H1 (cell line): ENCODE results near the gene CENPF. TPM values are rescaled to one million over a fixed set of nuclear protein-coding genes. Genes with fewer than 3 reads are reported as not detected.

Experiments used
- CTCF ChIA-PET: fragments of 300-600 bp; sonication (Branson Sonifier 250); formaldehyde crosslinking; loops from one replicate; lab custom pipeline; 2021; ENCODE audit not compliant: partially characterized antibody; lab: Charles Lee
- POLR2A ChIA-PET: fragments of 300-600 bp; sonication (Branson Sonifier 250); formaldehyde crosslinking; loops from one replicate; lab custom pipeline; 2021; ENCODE audit warnings: inconsistent platforms; ENCODE audit not compliant: partially characterized antibody; lab: Charles Lee
- DNase-seq, 2 experiments: peaks; one replicate each; pipeline versions ENCODE4 v3.0.0 to v3.0.0-alpha.2; 2010 to 2022; ENCODE audit warnings: low spot score in 2 of 2, low read depth in 1 of 2, mixed read lengths in 1 of 2
- FAIRE-seq: peaks from 2 replicates; lab custom pipeline; 2011; peaks lifted over from hg19 to GRCh38; lab: Jason Lieb, UNC
- H2AFZ ChIP-seq: 2 replicates; pipeline ENCODE4 v1.8.1; 2012; ENCODE audit warnings: low read length, inconsistent platforms
- H2AK5ac ChIP-seq: 2 replicates; pipeline ENCODE4 v1.6.1; 2013; ENCODE audit warnings: low read depth, low read length
- H2BK120ac ChIP-seq: replicated peaks from 2 replicates; pipeline ENCODE3; 2013; ENCODE audit warnings: low read depth, low read length, inconsistent platforms
- H2BK12ac ChIP-seq: 2 replicates; pipeline ENCODE4 v1.6.1; 2013; ENCODE audit warnings: low read depth, low read length
- H2BK15ac ChIP-seq: 2 replicates; pipeline ENCODE4 v1.6.1; 2013; ENCODE audit warnings: low read length
- H2BK20ac ChIP-seq: 2 replicates; pipeline ENCODE4 v1.6.1; 2013; ENCODE audit warnings: low read length
- H2BK5ac ChIP-seq: 2 replicates; pipeline ENCODE4 v1.6.1; 2013; ENCODE audit warnings: low read depth, low read length
- H3K14ac ChIP-seq: 2 replicates; pipeline ENCODE4 v1.6.1; 2013; ENCODE audit warnings: inconsistent platforms; ENCODE audit not compliant: insufficient read length
- H3K18ac ChIP-seq: 2 replicates; pipeline ENCODE4 v1.6.1; 2013; ENCODE audit warnings: low read length; ENCODE audit errors: extremely low read depth
- H3K23ac ChIP-seq: 2 replicates; pipeline ENCODE4 v1.6.1; 2013; ENCODE audit warnings: inconsistent platforms; ENCODE audit not compliant: insufficient read length
- H3K23me2 ChIP-seq: 2 replicates; pipeline ENCODE4 v1.6.1; 2013; ENCODE audit warnings: low read depth, low read length
- H3K27ac ChIP-seq: 2 replicates; pipeline ENCODE4 v1.6.1; 2011; ENCODE audit warnings: low read depth, low read length, inconsistent platforms
- H3K27me3 ChIP-seq, 4 experiments: replicated peaks in 1 of 4; 1 replicate in 1 of 4; 2 replicates in 3 of 4; pipeline versions ENCODE4 v1.6.1 to v1.8.1; 2011 to 2013; ENCODE audit warnings: low read length in 3 of 4, mild to moderate bottlenecking in 3 of 4, inconsistent platforms in 2 of 4, mixed read lengths in 2 of 4, moderate library complexity in 1 of 4; ENCODE audit not compliant: control insufficient read depth in 3 of 4, insufficient read depth in 3 of 4; ENCODE audit errors: extremely low read depth in 1 of 4
- H3K36me3 ChIP-seq, 4 experiments: 2 replicates each; pipeline versions ENCODE4 v1.6.1 to v1.8.1; 2011 to 2013; ENCODE audit warnings: mild to moderate bottlenecking in 4 of 4, low read length in 3 of 4, moderate library complexity in 2 of 4, control low read depth in 1 of 4, inconsistent platforms in 1 of 4; ENCODE audit not compliant: insufficient read depth in 4 of 4, control insufficient read depth in 2 of 4
- H3K4ac ChIP-seq: replicated peaks from 2 replicates; pipeline ENCODE3; 2013; ENCODE audit warnings: low read length, low read depth, mixed read lengths, inconsistent platforms; ENCODE audit not compliant: insufficient read length
- H3K4me1 ChIP-seq, 4 experiments: replicated peaks in 1 of 4; 1 replicate in 1 of 4; 2 replicates in 3 of 4; pipeline versions ENCODE4 v1.6.1 to v1.8.1; 2011 to 2013; ENCODE audit warnings: low read length in 3 of 4, inconsistent platforms in 2 of 4, mixed read lengths in 1 of 4; ENCODE audit not compliant: insufficient read depth in 4 of 4, control insufficient read depth in 3 of 4
- H3K4me2 ChIP-seq, 2 experiments: 2 replicates each; pipeline versions ENCODE4 v1.6.1 to v1.8.1; 2011 to 2013; ENCODE audit warnings: low read depth in 2 of 2, low read length in 2 of 2, control low read depth in 1 of 2, inconsistent platforms in 1 of 2, mild to moderate bottlenecking in 1 of 2; ENCODE audit not compliant: insufficient read depth in 1 of 2
- H3K4me3 ChIP-seq, 4 experiments: fragments of 200-600, 300-600 bp in 1 of 4; sonication (generic), shearing (Covaris generic), sonication (Bioruptor Twin) in 1 of 4; 2 replicates each; pipeline versions ENCODE4 v1.5.1 to v1.8.1; 2011 to 2016; ENCODE audit warnings: low read length in 4 of 4, low read depth in 3 of 4, control low read depth in 2 of 4, inconsistent platforms in 2 of 4, mild to moderate bottlenecking in 2 of 4, mixed read lengths in 1 of 4, moderate library complexity in 1 of 4; ENCODE audit not compliant: insufficient read depth in 2 of 4; ENCODE audit errors: extremely low read depth in 1 of 4
- H3K56ac ChIP-seq: replicated peaks from 2 replicates; pipeline ENCODE3; 2013; ENCODE audit warnings: low read depth, mild to moderate bottlenecking, mixed read lengths, low read length, inconsistent platforms; ENCODE audit not compliant: insufficient read length
- H3K79me1 ChIP-seq: 2 replicates; pipeline ENCODE4 v1.6.1; 2013; ENCODE audit warnings: low read depth, low read length, control low read depth
- H3K79me2 ChIP-seq, 2 experiments: 2 replicates each; pipeline versions ENCODE4 v1.6.1 to v1.8.1; 2012 to 2013; ENCODE audit warnings: low read length in 2 of 2, mild to moderate bottlenecking in 2 of 2, inconsistent platforms in 1 of 2; ENCODE audit not compliant: insufficient read depth in 2 of 2, control insufficient read depth in 1 of 2
- H3K9ac ChIP-seq, 4 experiments: replicated peaks in 1 of 4; 1 replicate in 1 of 4; 2 replicates in 3 of 4; pipeline versions ENCODE4 v1.6.1 to v1.8.1; 2011 to 2013; ENCODE audit warnings: low read depth in 3 of 4, low read length in 3 of 4, control low read depth in 2 of 4, mild to moderate bottlenecking in 2 of 4, moderate library complexity in 2 of 4, inconsistent platforms in 1 of 4; ENCODE audit errors: extremely low read depth in 1 of 4
- H3K9me3 ChIP-seq, 2 experiments: 2 replicates each; pipeline versions ENCODE4 v1.6.1 to v1.8.1; 2012 to 2013; ENCODE audit warnings: mild to moderate bottlenecking in 2 of 2, moderate library complexity in 2 of 2, control low read depth in 1 of 2, inconsistent platforms in 1 of 2, low read depth in 1 of 2, low read length in 1 of 2, mixed read lengths in 1 of 2; ENCODE audit not compliant: insufficient read depth in 2 of 2
- H4K20me1 ChIP-seq, 2 experiments: replicated peaks in 1 of 2; 2 replicates each; pipeline versions ENCODE3 to v1.8.1; 2011 to 2013; ENCODE audit warnings: inconsistent platforms in 2 of 2, low read length in 2 of 2, mild to moderate bottlenecking in 1 of 2; ENCODE audit not compliant: insufficient read depth in 2 of 2, control insufficient read depth in 1 of 2
- H4K5ac ChIP-seq: 2 replicates; pipeline ENCODE4 v1.6.1; 2013; ENCODE audit warnings: low read length, low read depth, mixed read lengths, inconsistent platforms; ENCODE audit not compliant: insufficient read length
- H4K8ac ChIP-seq: 2 replicates; pipeline ENCODE4 v1.8.0; 2013; ENCODE audit warnings: mild to moderate bottlenecking, moderate library complexity, low read length, inconsistent platforms; ENCODE audit not compliant: insufficient read depth; ENCODE audit errors: extremely low read depth
- H4K91ac ChIP-seq: replicated peaks from 2 replicates; pipeline ENCODE3; 2013; ENCODE audit warnings: low read length, mixed read lengths, inconsistent platforms; ENCODE audit not compliant: insufficient read length
- BCL11A ChIP-seq, 2 experiments: IDR thresholded peaks; one replicate each; pipeline ENCODE4 v1.6.1; 2011; ENCODE audit warnings: low read depth in 2 of 2, low read length in 2 of 2, mild to moderate bottlenecking in 2 of 2
- CHD2 ChIP-seq: IDR thresholded peaks from 2 replicates; pipeline ENCODE4 v1.6.1; 2012; ENCODE audit warnings: low read length, improper control_type of control experiment
- GABPA ChIP-seq: IDR thresholded peaks from 2 replicates; pipeline ENCODE4 v1.6.1; 2011; ENCODE audit warnings: mild to moderate bottlenecking, low read length, moderate library complexity, borderline replicate concordance; ENCODE audit not compliant: insufficient read depth
- GTF2F1 ChIP-seq: IDR thresholded peaks from 2 replicates; pipeline ENCODE4 v1.6.1; 2012; ENCODE audit warnings: low read depth, low read length, improper control_type of control experiment, borderline replicate concordance
- HDAC6 ChIP-seq: IDR thresholded peaks from one replicate; pipeline ENCODE4 v1.7.1; 2012; ENCODE audit warnings: low read depth, mild to moderate bottlenecking, inconsistent platforms, low read length, moderate library complexity
- JUN ChIP-seq: IDR thresholded peaks from 2 replicates; pipeline ENCODE4 v1.6.1; 2011; ENCODE audit warnings: low read depth, mild to moderate bottlenecking, improper control_type of control experiment, low read length
- RAD21 ChIP-seq, 2 experiments: IDR thresholded peaks in 1 of 2; conservative IDR thresholded peaks in 1 of 2; 2 replicates each; pipeline ENCODE4 v1.6.1; 2011; ENCODE audit warnings: low read depth in 2 of 2, low read length in 2 of 2, improper control_type of control experiment in 1 of 2, inconsistent platforms in 1 of 2, mild to moderate bottlenecking in 1 of 2, moderate library complexity in 1 of 2
- RBBP5 ChIP-seq: IDR thresholded peaks from 2 replicates; pipeline ENCODE4 v1.7.1; 2012; ENCODE audit warnings: low read depth, mild to moderate bottlenecking, inconsistent platforms, low read length, moderate library complexity, borderline replicate concordance
- RNF2 ChIP-seq: fragments of 200-900, 300-1000 bp; sonication (generic); IDR thresholded peaks from 2 replicates; pipeline ENCODE4 v1.7.1; 2016; ENCODE audit warnings: borderline replicate concordance, low read depth, mild to moderate bottlenecking, antibody characterized with exemption, low read length; ENCODE audit not compliant: poor library complexity, severe bottlenecking; ENCODE audit errors: missing control alignments
- SIRT6 ChIP-seq: IDR thresholded peaks from one replicate; pipeline ENCODE4 v1.7.1; 2012; ENCODE audit warnings: low read length, inconsistent platforms
- SP4 ChIP-seq: IDR thresholded peaks from 2 replicates; pipeline ENCODE4 v1.6.1; 2012; ENCODE audit warnings: low read length, inconsistent platforms
- SRF ChIP-seq: IDR thresholded peaks from 2 replicates; pipeline ENCODE4 v1.6.1; 2011; ENCODE audit warnings: mild to moderate bottlenecking, low read depth, low read length, moderate library complexity
- TEAD4 ChIP-seq: IDR thresholded peaks from 2 replicates; pipeline ENCODE4 v1.6.1; 2012; ENCODE audit warnings: low read depth, low read length, inconsistent platforms, mixed read lengths
- ZNF274 ChIP-seq: IDR thresholded peaks from 2 replicates; pipeline ENCODE4 v1.7.0; 2012; ENCODE audit warnings: low read length, borderline replicate concordance; ENCODE audit errors: extremely low read depth
- WGBS, 2 experiments: shearing (Covaris generic) in 1 of 2; methylation state at CpG; one replicate each; pipeline versions ENCODE4 v1.1.6 to v1.1.7; 2013 to 2015; ENCODE audit warnings: low lambda C conversion rate in 2 of 2, mixed read lengths in 2 of 2, inconsistent platforms in 1 of 2, low coverage in 1 of 2, missing lambda C conversion rate in 1 of 2; ENCODE audit not compliant: insufficient replicate concordance in 2 of 2, insufficient coverage in 1 of 2, insufficient read length in 1 of 2; ENCODE audit errors: extremely low coverage in 1 of 2, missing lambda C conversion rate in 1 of 2; 5-methylcytosine and 5-hydroxymethylcytosine counted together
- polyA plus RNA-seq, 7 experiments: library from polyadenylated mRNA; depleted of rRNA in 3 of 7; stranded (reverse) in 5 of 7; unstranded in 2 of 7; fragments of >200 nt in 5 of 7; fragments of 200-250 nt in 2 of 7; gene quantifications; 1 replicate in 5 of 7; 2 replicates in 1 of 7; 4 replicates in 1 of 7; pipeline versions ENCODE4 v1.2.1 to v1.2.3, GENCODE V29; 2011 to 2013; ENCODE audit warnings: missing spikeins in 2 of 7, mixed read lengths in 2 of 7
- total RNA-seq: library from RNA; stranded (reverse); fragmentation: NEBNext Ultra II Directional; extraction: Animal tissue kit (Norgen Biotek cat#: 25700); gene quantifications from 2 replicates; pipeline ENCODE4 v1.2.1, GENCODE V29; 2021

The CENPF gene
- total and polyA plus RNA-seq, 2 of the 8 experiments (the other 6 are each of a cell fraction or from before 2014, with no cell fraction given): 13.7 to 170 TPM

GRCh38 chr1:214666674-214667073, 63.7 kb downstream of the CENPF start:
- no peaks in the 10 kb centered on the region for H3K23me2 ChIP-seq
- H3K4me2 ChIP-seq: no peak overlapping the region
- no peak overlapping the region for H2BK15ac ChIP-seq
- H2AFZ ChIP-seq: no peak overlapping the region
- no peak overlapping the region for H4K5ac ChIP-seq
- H4K20me1 ChIP-seq: no peaks in the 10 kb centered on the region
- H3K14ac ChIP-seq: no peak overlapping the region
- H4K91ac ChIP-seq: no peak overlapping the region
- H4K8ac ChIP-seq: no peak overlapping the region
- H3K4me3 ChIP-seq: no peak overlapping the region
- no peak overlapping the region for H3K4ac ChIP-seq
- H3K79me1 ChIP-seq: no peaks in the 10 kb centered on the region
- no peak overlapping the region for H3K56ac ChIP-seq
- DNase-seq: no peak
- FAIRE-seq: no peak
- no peak overlapping the region for H2AK5ac ChIP-seq
- H3K23ac ChIP-seq: no peak overlapping the region
- H2BK5ac ChIP-seq: no peak overlapping the region
- H3K9me3 ChIP-seq: no peaks in the 10 kb centered on the region
- peaks cover 12 to 74% (median 52%) of the 10 kb centered on the region in 4 experiments; a peak in 7 of 8 replicates for H3K36me3 ChIP-seq
- H3K9ac ChIP-seq: no peak overlapping the region
- WGBS, 2 experiments: 95% methylated on average over 2 of the region's 2 CpGs; no CpG with 5 or more reads in 1 of the 2 experiments
- no peak overlapping the region for H3K18ac ChIP-seq
- H2BK20ac ChIP-seq: no peak overlapping the region
- H2BK12ac ChIP-seq: no peak overlapping the region
- H3K27ac ChIP-seq: no peak overlapping the region
- H3K79me2 ChIP-seq: no peaks in the 10 kb centered on the region; a peak in 1 of 4 replicates
- ChIA-PET CTCF (interaction anchor here (0.7 to 1.2 kb wide), 3 partner anchors 20 to 334 kb away, joined by 3 read pairs; no protein-coding TSS in a partner anchor), POLR2A (interaction anchor here (0.6 kb wide), 1 partner anchor 883 kb away, joined by 4 read pairs; no protein-coding TSS in a partner anchor)
- no peak overlapping the region for H2BK120ac ChIP-seq
- H3K4me1 ChIP-seq: no peaks in the 10 kb centered on the region
- H3K27me3 ChIP-seq: no peaks in the 10 kb centered on the region
- no peak for TF ChIP-seq BCL11A (IDR thresholded peaks at IDR 0.05; ENCODE audit: low read depth in 2 of 2, low read length in 2 of 2)
- TF ChIP-seq GTF2F1: no peak
- no peak for TF ChIP-seq HDAC6
- TF ChIP-seq SP4: no peak
- TF ChIP-seq GABPA: no peak
- TF ChIP-seq RBBP5: no peak
- TF ChIP-seq JUN: no peak
- no peak for TF ChIP-seq RAD21 (IDR thresholded peaks at IDR 0.05 in 1 of 2, conservative IDR thresholded peaks at IDR 0.05 in 1 of 2; ENCODE audit: low read depth in 2 of 2, low read length in 2 of 2)
- no peak for TF ChIP-seq ZNF274
- TF ChIP-seq CHD2: no peak
- no peak for TF ChIP-seq SRF
- no peak for TF ChIP-seq RNF2
- TF ChIP-seq TEAD4: no peak
- no peak for TF ChIP-seq SIRT6
